HL-60 (cell line): ENCODE data around the gene TNRC6C.

Experiments
- CTCF ChIP-seq: IDR thresholded peaks from one replicate; pipeline ENCODE4 v1.5.1; 2011; ENCODE audit warnings: low read length, control low read depth, inconsistent platforms; ENCODE audit not compliant: insufficient read depth
- GABPA ChIP-seq: IDR thresholded peaks from 2 replicates; pipeline ENCODE4 v1.6.1; 2012; ENCODE audit warnings: low read depth
- POLR2AphosphoS5 ChIP-seq: IDR thresholded peaks from 2 replicates; pipeline ENCODE4 v1.6.1; 2012; ENCODE audit warnings: low read depth
- REST ChIP-seq: IDR thresholded peaks from 2 replicates; pipeline ENCODE4 v1.6.1; 2012; ENCODE audit warnings: low read depth; ENCODE audit not compliant: insufficient replicate concordance
- SPI1 ChIP-seq: IDR thresholded peaks from 2 replicates; pipeline ENCODE4 v1.6.1; 2012; ENCODE audit warnings: low read depth, mild to moderate bottlenecking, borderline replicate concordance

- TF ChIP-seq CTCF = no peak
- TF ChIP-seq POLR2AphosphoS5 = no peak
- TF ChIP-seq REST = no peak
- no peak for TF ChIP-seq GABPA
- TF ChIP-seq SPI1 = no peak
These were observed 124.5 kb downstream of the TNRC6C start for GRCh38 chr17:78082988-78083387.
